Vagina (tissue), 2 donors: ENCODE data around the gene CRYGD. TPM values are rescaled to one million over a fixed set of nuclear protein-coding genes. Genes with fewer than 3 reads are reported as not detected.
A peak's percentile ranks its signal among the peaks of the same experiment; 100 is the strongest.
"Not testable (repeated sequence)": the region's sequence is repeated elsewhere in the genome, so short reads cannot be mapped to it uniquely, and the experiment has no call there.

Experiments used
- DNase-seq, 2 donors: peaks; one replicate each; pipeline ENCODE4 v3.0.0-alpha.2; 2017; ENCODE audit errors: extremely low spot score in 2 of 2
- H3K27ac ChIP-seq: fragments of 200-600 bp; sonication (generic); one replicate; pipeline ENCODE4 v1.5.1; 2019
- H3K27me3 ChIP-seq: fragments of 200-600 bp; sonication (generic); one replicate; pipeline ENCODE4 v1.5.1; 2019
- H3K36me3 ChIP-seq, 2 donors: fragments of 200-600 bp; sonication (generic); one replicate each; pipeline ENCODE4 v1.5.1; 2017 to 2019
- H3K4me1 ChIP-seq: fragments of 200-600 bp; sonication (generic); one replicate; pipeline ENCODE4 v1.5.1; 2019
- H3K4me3 ChIP-seq, 2 donors: fragments of 200-600 bp; sonication (generic); 1 replicate in 1 of 2; 2 replicates in 1 of 2; pipeline ENCODE4 v1.5.1; 2016 to 2019
- H3K9me3 ChIP-seq: fragments of 200-600 bp; sonication (generic); one replicate; pipeline ENCODE4 v1.5.1; 2019
- POLR2A ChIP-seq, 2 donors: fragments of 450-650 bp; IDR thresholded peaks; one replicate each; pipeline ENCODE4 v1.6.1; 2017; ENCODE audit warnings: antibody characterized with exemption in 2 of 2, mild to moderate bottlenecking in 2 of 2, moderate library complexity in 2 of 2
- POLR2AphosphoS5 ChIP-seq, 2 donors: sonication (generic); formaldehyde crosslinking; IDR thresholded peaks; one replicate each; pipeline ENCODE4 v1.9.0; 2017; ENCODE audit warnings: antibody characterized with exemption in 2 of 2, mild to moderate bottlenecking in 2 of 2, low read depth in 1 of 2; ENCODE audit not compliant: insufficient read depth in 1 of 2
- intact Hi-C: fragments of 100-400 bp; cut with DNase I; formaldehyde crosslinking; loops from one replicate; pipeline ENCODE4 v1.15.1; 2023
- total RNA-seq: library from RNA; depleted of rRNA; stranded (reverse); fragments of >200 nt; gene quantifications from one replicate; pipeline ENCODE4 v1.2.3, GENCODE V29; 2016
- TF ChIP-seq, protein P1 (sequence below), 3 experiments: fragments of 450-650 bp in 2 of 3; fragments of 200-600 bp in 1 of 3; sonication (generic) in 1 of 3; IDR thresholded peaks; one replicate each; pipeline ENCODE4 v1.5.1; 2017 to 2019; ENCODE audit warnings: antibody characterized with exemption in 3 of 3, mild to moderate bottlenecking in 2 of 3, moderate library complexity in 2 of 3

Gene CRYGD
- total RNA-seq, 1 donor from 2014 or later, result not detected

DNA sequence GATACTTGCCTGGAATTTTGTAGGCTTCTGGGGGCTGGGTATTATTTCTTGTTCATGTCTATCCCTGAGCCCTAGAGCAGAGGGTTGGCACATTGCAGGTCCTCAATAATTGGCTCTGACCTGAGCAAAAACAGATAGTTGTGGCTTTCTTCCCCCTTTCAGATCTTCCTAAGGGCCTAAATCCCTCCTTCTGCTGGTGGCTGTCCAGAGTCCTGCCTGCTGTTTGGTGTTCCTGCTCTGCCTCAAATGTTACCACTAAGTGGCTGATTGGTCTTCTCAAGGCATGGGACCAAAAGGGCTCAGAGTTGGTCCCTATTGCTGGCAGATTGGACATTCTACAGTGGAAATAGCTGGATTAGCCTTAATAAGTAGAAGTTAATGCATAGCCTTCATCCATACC lies 22.7 kb upstream of the CRYGD start:
- Histone ChIP-seq H3K4me3 (no peak overlapping the region), H3K36me3 (no peaks in the 10 kb centered on the region), H3K9me3 (no peaks in the 10 kb centered on the region), H3K27ac (no peak overlapping the region), H3K4me1 (no peaks in the 10 kb centered on the region), H3K27me3 (no peaks in the 10 kb centered on the region)
- TF ChIP-seq POLR2A (IDR thresholded peaks at IDR 0.05), result no peak
- TF ChIP-seq POLR2AphosphoS5 (IDR thresholded peaks at IDR 0.05; ENCODE audit: insufficient read depth in 1 of 2, low read depth in 1 of 2), result no peak
- TF ChIP-seq, protein P1, sequence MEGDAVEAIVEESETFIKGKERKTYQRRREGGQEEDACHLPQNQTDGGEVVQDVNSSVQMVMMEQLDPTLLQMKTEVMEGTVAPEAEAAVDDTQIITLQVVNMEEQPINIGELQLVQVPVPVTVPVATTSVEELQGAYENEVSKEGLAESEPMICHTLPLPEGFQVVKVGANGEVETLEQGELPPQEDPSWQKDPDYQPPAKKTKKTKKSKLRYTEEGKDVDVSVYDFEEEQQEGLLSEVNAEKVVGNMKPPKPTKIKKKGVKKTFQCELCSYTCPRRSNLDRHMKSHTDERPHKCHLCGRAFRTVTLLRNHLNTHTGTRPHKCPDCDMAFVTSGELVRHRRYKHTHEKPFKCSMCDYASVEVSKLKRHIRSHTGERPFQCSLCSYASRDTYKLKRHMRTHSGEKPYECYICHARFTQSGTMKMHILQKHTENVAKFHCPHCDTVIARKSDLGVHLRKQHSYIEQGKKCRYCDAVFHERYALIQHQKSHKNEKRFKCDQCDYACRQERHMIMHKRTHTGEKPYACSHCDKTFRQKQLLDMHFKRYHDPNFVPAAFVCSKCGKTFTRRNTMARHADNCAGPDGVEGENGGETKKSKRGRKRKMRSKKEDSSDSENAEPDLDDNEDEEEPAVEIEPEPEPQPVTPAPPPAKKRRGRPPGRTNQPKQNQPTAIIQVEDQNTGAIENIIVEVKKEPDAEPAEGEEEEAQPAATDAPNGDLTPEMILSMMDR (IDR thresholded peaks at IDR 0.05), result no peak
- intact Hi-C loops, result no loop called here
- DNase-seq, result no peak

DNA sequence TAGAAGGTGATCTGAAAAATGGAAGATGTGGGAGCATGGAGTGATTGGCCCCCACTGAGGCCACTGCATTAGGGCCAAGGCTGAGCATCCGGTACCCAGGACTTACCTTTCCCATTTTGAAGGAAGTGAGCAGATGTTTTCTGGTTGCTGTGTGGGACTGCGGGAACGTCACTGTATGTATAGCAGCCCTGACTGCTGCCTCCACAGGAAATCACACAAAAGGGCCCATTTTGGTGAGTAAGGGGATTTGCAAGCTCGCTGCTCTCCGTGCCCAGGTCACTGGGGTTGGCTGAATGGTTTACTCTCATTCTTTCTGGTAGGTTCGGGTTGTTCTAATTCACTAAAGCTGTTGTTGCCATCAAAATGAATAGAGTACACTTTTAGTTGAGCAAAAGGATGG lies 21.7 kb upstream of the CRYGD start, which contains the start of gene CRYGB:
TSS of gene CRYGB (minus strand) at position 153 of the 400 bp plus-strand sequence. CDS start at position 115, 38 bp downstream.
- no peak for DNase-seq
- H3K4me3 ChIP-seq, result no peak within 1 kb of the TSS
- H3K4me1 ChIP-seq, result no peaks in the 10 kb centered on the region
- no peak for TF ChIP-seq POLR2AphosphoS5 (IDR thresholded peaks at IDR 0.05; ENCODE audit: insufficient read depth in 1 of 2, low read depth in 1 of 2)
- no peak for TF ChIP-seq POLR2A (IDR thresholded peaks at IDR 0.05)
- TF ChIP-seq, protein P1 (IDR thresholded peaks at IDR 0.05), result no peak
- no peaks in the 10 kb centered on the region for H3K9me3 ChIP-seq
- H3K27me3 ChIP-seq, result no peaks in the 10 kb centered on the region
- intact Hi-C loops, result no loop called here
- H3K27ac ChIP-seq, result no peak within 1 kb of the TSS
- H3K36me3 ChIP-seq, result no peaks in the 10 kb centered on the region

DNA sequence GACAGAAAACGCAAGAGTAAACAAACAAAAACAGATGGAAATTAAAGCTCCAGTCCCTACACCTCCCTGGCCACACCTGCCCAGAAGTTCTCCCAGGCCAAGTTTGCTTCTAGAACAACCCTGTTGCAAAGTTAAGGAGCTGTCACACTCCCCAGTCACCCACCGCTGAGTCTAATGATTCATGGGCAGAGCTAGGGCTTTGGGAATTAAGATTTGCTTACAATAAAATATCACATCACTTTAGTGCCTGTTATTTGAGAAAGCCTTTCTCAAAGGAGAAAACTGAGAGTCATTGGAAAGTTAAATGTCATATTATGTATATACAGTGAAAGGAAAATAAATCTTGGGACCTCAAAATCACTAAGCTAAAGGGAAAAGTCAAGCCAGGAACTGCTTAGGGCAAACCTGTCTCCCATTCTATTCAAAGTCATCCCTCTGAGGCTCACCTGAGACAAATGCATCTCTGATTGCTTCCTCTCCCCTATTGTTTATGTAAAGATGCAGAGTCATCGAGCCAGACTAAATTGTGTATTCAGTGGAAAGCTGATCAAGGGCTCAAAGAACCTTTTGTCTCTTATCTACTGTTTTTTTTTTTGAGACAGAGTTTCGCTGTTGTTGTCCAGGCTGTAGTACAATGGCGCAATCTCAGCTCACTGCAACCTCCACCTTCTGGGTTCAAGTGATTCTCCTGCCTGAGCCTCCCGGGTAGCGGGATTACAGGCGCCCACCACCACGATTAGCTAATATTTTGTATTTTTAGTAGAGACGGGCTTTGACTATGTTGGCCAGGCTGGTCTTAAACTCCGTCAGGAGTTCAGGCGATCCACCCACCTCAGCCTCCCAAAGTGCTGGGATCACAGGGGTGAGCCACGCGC lies 18.8 kb upstream of the CRYGD start:
- Histone ChIP-seq H3K4me3 (no peak overlapping the region), H3K9me3 (no peaks in the 10 kb centered on the region), H3K27ac (no peak overlapping the region), H3K36me3 (no peaks in the 10 kb centered on the region), H3K4me1 (no peaks in the 10 kb centered on the region), H3K27me3 (no peaks in the 10 kb centered on the region)
- DNase-seq, result no peak
- no peak for TF ChIP-seq POLR2AphosphoS5 (IDR thresholded peaks at IDR 0.05; ENCODE audit: insufficient read depth in 1 of 2, low read depth in 1 of 2)
- intact Hi-C loops, result no loop called here

DNA sequence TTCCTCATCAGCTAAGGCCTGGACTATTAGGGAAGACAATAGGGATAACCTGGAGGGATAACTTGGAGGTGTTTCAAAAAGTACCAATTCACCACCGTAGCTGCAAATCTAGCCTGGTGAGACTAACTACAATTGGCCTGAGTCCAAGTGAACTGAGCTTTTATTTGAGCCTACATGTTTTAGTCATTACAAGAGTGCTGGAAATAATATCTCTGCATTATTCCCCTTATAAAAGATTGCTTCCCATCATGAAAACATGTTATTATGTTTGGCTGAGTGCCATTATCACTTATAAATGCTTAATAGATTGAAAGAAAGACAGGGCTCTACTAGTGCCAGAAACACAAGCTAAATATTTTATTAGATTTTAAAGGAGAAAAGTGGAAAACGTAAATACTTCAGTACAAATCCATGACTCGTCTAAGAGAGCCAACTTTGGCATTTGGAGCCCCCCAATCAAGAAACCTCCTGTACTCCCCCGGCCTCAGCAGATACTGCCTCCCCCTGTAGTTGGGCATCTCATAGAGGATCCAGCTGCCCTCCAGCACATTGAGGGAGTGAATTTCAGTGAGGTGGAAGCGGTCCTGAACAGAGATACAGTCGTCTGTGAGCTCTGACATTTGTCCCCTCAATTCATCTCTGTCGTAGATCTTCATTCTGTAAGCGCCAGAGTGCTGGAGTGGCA lies 18.1 kb upstream of the CRYGD start:
- Histone ChIP-seq H3K27me3 (no peaks in the 10 kb centered on the region), H3K4me3 (no peak overlapping the region), H3K9me3 (no peaks in the 10 kb centered on the region), H3K36me3 (no peaks in the 10 kb centered on the region), H3K27ac (no peak overlapping the region), H3K4me1 (no peaks in the 10 kb centered on the region)
- intact Hi-C loops, result no loop called here
- no peak for TF ChIP-seq POLR2A (IDR thresholded peaks at IDR 0.05)
- no peak for TF ChIP-seq POLR2AphosphoS5 (IDR thresholded peaks at IDR 0.05; ENCODE audit: insufficient read depth in 1 of 2, low read depth in 1 of 2)
- TF ChIP-seq, protein P1 (IDR thresholded peaks at IDR 0.05), result no peak
- DNase-seq, result no peak

DNA sequence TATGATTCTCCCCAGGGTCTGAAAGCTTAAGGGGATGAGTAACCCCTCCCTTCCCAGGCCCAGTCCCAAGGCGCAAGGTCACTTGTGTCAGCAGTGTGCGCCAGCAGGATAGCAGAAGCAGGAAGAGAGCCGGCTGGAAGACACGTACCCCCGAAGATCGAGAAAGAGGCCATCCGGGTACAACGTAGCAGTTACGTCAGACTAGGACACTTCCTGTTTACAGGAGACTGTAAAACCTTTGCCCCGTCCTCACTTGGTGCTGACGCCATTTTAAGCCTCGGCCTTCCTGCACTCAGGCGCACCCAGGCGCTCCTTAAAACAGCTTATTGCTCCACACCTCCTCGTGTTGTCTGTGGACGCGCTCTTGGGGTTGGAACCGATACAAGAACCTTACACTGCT lies 15.1 kb upstream of the CRYGD start:
- H3K4me1 ChIP-seq, result no peaks in the 10 kb centered on the region
- intact Hi-C loops, result no loop called here
- no peak overlapping the region for H3K27ac ChIP-seq
- no peaks in the 10 kb centered on the region for H3K27me3 ChIP-seq
- no peaks in the 10 kb centered on the region for H3K36me3 ChIP-seq
- no peak for DNase-seq
- TF ChIP-seq, protein P1 (IDR thresholded peaks at IDR 0.05), result no peak
- no peak for TF ChIP-seq POLR2AphosphoS5 (IDR thresholded peaks at IDR 0.05; ENCODE audit: insufficient read depth in 1 of 2, low read depth in 1 of 2)
- no peak for TF ChIP-seq POLR2A (IDR thresholded peaks at IDR 0.05)
- H3K9me3 ChIP-seq, result no peaks in the 10 kb centered on the region
- no peak overlapping the region for H3K4me3 ChIP-seq

DNA sequence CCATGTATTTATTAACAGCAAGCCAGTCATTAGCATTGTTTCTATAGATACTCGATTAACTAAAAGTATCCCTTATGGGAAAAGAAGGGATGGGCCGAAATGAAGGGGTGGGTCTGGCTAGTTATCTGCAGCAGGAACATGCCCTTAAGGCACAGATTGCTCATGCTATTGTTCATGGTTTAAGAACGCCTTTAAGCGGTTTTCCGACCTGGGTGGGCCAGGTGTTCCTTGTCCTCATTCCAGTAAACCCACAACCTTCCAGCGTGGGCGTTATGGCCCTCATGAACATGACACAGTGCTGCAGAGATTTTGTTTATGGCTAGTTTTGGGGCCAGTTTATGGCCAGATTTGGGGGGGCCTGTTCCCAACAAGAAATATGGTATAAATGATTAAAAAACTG lies 14.0 kb upstream of the CRYGD start:
- H3K4me3 ChIP-seq, H3K36me3 ChIP-seq, H3K4me1 ChIP-seq, H3K27me3 ChIP-seq, H3K27ac ChIP-seq, H3K9me3 ChIP-seq, intact Hi-C loops: not testable (repeated sequence)
- peak in 1 of 2 donors; percentile 18 for DNase-seq
